ENCODE results near the gene PGC. TPM values are rescaled to one million over a fixed set of nuclear protein-coding genes. Genes with fewer than 3 reads are reported as not detected.

The PGC gene
- total and polyA plus RNA-seq, 2 of the 8 experiments (the other 6 are each of a cell fraction or from before 2014, with no cell fraction given), result 0.09 TPM; not detected in 1

- TF ChIP-seq HDAC6 (IDR thresholded peaks at IDR 0.05; ENCODE audit: low read depth, low read length), result no peak
- TF ChIP-seq GABPA (IDR thresholded peaks at IDR 0.05; ENCODE audit: borderline replicate concordance, insufficient read depth, low read length), result no peak
- TF ChIP-seq TAF7 (optimal IDR thresholded peaks at IDR 0.05; ENCODE audit: borderline replicate concordance, low read depth, low read length), result no peak
These were observed 10.9 kb downstream of the PGC start (continued) for GRCh38 chr6:41736186-41736733.

All from H1 (cell line).